GM21515 (cell line): ENCODE data around the gene INPP5E.

Source experiments
- ATAC-seq: cut with Tn5 transposase; IDR thresholded peaks from one replicate; pipeline ENCODE4 v1.9.1; 2021; ENCODE audit not compliant: unreplicated experiment

The INPP5E gene

DNA sequence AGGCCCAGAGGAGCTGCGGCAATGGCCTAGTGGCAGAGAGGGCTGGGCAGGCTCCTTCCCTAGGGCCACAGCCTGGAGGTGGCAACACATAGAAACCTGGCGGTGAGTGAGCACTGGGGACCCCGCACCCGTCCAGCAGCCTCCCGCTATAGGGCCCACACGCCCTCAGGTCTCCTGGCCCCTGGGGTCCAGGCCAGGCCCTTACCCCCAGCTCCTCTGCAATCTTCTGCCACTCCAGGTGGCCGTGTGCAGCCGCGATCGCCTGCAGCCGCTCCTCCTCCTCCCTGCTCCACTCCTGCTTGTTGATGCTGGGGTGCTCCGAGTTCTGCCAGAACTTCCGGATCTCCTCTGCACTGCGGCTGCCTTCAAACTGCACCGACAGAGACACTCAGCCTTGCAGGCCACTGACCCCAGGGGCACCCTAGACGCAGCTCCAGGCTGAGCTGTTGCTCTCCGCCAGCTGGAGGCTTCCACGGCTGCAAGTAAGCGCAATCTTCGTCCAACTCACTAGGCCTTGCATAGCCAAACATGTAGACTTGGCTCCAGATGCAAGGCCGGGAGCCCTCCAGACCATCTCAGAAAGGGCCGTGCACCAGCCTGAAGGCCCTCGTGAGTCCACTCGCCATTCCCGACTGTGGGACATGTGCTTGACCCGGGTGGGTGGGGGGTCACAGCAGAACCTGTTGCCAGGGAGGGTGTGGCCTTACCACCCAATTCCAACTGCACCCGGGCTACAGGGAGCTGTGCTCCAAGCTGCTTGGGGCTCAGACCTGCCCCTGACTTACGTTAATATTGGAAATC is 47.7 kb downstream of the INPP5E start:
- ATAC-seq: no peak

DNA sequence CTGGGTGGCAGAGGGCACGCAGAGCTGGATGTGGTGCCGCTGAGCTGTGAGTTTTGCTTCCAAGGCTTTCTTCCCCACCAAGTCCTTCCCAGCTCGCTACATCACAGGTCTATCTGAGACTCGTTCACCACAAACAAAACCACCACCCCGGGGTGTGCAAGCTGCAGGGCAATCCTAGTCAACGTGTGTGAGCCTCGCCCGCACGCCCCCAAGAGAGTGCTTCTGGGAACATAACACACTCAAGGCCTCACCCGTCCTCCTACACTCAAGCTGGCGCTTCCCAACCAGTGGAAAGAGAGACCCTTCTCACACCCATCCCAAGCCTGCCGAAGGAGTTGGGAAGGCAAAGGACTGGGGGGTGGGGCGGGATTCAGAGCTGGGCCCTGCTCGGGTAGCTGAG is 50.2 kb downstream of the INPP5E start:
- no peak for ATAC-seq

DNA sequence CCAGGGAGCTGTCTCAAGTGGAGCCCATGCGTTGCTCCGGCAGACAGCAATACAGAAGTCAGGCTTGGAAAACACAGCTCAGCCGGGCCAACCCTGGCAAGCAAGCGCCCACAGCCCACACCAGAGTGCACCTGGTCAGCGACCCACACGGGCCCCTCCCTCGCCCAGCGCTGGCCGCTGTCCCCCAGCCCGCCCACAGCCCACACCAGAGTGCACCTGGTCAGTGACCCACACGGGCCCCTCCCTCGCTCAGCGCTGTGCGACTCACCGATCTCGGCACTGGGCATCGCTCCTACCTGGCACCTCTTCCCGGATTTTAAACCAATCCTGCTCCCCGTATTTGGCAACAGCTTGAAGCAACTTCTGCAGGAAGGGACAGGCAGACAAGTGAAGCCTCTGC is 52.4 kb downstream of the INPP5E start:
- ATAC-seq: no peak

GRCh38 chr9:136386018-136386417 is 53.6 kb downstream of the INPP5E start:
- ATAC-seq: no peak

GRCh38 chr9:136385015-136385414 is 54.6 kb downstream of the INPP5E start:
- no peak for ATAC-seq

DNA sequence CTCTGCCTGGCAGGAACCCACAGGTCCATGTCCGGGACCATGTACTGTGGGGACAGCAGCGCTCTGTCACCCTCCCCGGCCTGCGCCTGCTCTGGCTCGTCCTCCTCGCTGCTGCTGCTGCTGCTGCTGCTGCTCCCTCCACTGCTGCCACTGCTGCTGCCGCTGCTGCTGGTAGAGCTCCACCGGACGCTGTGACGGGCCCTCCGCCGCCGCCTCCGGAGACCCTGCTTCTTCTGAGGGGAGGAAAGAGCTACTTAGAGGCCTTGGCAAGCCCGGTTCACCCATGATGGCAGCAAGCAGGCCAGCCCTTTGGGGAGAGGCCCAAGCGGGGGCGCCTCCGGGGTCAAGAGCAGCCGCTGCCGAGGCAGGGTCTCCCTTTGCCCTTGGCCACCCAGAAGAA is 56.2 kb downstream of the INPP5E start:
- no peak for ATAC-seq

- ATAC-seq: no peak
Measured at GRCh38 chr9:136381966-136382513, 57.6 kb downstream of the INPP5E start.

- ATAC-seq: no peak
Measured at GRCh38 chr9:136381311-136381710, 58.3 kb downstream of the INPP5E start.

DNA sequence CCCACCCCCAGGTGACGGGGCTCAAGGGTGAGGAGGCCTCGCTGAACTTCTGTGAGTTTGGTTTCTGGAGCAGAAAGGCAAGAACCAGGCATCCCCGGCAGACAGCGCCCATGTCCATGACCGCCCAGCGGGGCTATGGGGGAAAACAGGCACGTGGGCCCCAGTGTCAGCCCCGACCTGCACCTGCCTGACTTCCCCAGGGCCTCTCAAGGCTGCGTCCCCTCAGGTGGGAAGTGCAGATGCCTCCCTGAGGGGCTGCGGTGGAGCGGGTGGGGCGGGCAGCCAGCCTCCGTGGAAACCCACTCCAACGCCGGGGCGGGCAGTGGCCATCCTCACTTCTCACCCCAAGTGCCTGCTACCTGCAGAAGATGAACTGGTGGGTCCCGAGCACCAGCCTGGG is 59.3 kb downstream of the INPP5E start:
- no peak for ATAC-seq

DNA sequence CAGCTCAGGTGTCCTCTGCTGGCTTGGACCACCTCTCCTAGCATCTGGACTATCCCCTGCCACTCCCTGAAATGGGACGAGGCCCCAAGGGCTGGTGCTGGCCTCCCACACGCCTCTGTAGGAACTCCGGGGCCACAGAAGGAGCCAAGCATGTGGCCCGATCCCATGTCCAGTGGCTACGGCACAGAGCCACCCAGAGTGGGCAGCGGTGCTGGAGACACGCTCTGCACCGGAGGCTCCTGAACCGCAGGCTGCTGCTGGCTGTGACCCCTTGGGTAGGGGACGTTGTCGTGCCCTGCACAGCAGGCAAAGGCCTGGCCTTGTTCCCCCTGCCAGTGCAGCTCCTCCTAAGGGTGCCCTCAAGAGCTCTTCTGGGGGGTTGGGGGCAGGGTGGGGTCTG is 59.8 kb downstream of the INPP5E start:
- ATAC-seq: no peak

GRCh38 chr9:136379401-136379800 is 60.2 kb downstream of the INPP5E start:
- ATAC-seq: no peak

GRCh38 chr9:136379003-136379287 is 60.7 kb downstream of the INPP5E start:
- ATAC-seq: no peak
